ENCODE measurements around the gene KCNE4. TPM values are rescaled to one million over a fixed set of nuclear protein-coding genes. Genes with fewer than 3 reads are reported as not detected.

The KCNE4 gene
- total and polyA plus RNA-seq, 12 donors = 0.97 to 5.7 (median 2.6) TPM

DNA sequence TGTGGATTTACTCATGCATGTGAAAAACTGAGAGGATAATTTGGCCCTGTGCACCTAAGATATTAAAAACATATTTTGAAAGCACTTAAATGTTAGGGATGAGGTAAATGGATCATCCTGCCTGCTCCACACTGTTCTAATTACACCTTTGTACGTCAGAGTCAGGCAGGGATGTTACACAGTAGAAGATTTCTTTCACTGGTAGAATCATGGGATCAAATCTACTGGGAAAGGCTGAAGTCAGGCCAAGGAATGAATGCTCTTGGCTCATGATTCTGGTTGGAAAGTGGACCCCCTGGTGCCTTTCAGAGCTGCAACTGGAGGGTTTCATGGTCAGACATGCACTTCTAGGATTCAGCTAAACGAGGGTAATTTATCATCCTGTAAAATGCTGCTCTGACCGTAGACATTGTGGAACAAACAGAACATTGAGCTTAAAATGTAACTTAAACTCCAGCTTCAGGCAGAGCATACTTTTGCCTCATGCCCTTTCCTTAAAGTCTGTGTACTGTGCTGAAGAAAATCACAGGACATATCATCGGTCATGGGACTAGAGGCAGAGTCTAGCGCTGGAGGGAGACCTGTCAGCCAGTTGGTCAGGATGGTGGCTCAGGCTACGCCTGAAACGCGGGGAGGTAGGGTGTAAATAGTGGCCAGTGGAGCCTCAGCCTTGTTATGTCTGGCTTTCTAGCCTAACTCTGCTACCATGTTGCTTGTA is 4.9 kb downstream of the KCNE4 start:
- TF ChIP-seq, protein P1, sequence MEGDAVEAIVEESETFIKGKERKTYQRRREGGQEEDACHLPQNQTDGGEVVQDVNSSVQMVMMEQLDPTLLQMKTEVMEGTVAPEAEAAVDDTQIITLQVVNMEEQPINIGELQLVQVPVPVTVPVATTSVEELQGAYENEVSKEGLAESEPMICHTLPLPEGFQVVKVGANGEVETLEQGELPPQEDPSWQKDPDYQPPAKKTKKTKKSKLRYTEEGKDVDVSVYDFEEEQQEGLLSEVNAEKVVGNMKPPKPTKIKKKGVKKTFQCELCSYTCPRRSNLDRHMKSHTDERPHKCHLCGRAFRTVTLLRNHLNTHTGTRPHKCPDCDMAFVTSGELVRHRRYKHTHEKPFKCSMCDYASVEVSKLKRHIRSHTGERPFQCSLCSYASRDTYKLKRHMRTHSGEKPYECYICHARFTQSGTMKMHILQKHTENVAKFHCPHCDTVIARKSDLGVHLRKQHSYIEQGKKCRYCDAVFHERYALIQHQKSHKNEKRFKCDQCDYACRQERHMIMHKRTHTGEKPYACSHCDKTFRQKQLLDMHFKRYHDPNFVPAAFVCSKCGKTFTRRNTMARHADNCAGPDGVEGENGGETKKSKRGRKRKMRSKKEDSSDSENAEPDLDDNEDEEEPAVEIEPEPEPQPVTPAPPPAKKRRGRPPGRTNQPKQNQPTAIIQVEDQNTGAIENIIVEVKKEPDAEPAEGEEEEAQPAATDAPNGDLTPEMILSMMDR (IDR thresholded peaks at IDR 0.05) = no peak
- no peak for TF ChIP-seq POLR2A (IDR thresholded peaks at IDR 0.05)
- H3K9me3 ChIP-seq (replicated peaks in 1 of 3) = no peaks in the 10 kb centered on the region
- H3K36me3 ChIP-seq (replicated peaks in 1 of 2) = no peaks in the 10 kb centered on the region
- no peaks in the 10 kb centered on the region for H3K27me3 ChIP-seq
- H3K4me1 ChIP-seq (replicated peaks in 1 of 2) = peaks cover 0 to 4% of the 10 kb centered on the region in 2 donors
- intact Hi-C loops (cut with DNase I) = no loop called here
- H3K4me3 ChIP-seq = no peak overlapping the region
- H3K27ac ChIP-seq = peak overlapping the region in 3 of 5 donors; percentile 37 to 77 (median 75)
- whole genome bisulfite sequencing, 4 donors = 64 to 75% (median 70%) methylated on average over 8 of the region's 8 CpGs
- no peak for DNase-seq

DNA sequence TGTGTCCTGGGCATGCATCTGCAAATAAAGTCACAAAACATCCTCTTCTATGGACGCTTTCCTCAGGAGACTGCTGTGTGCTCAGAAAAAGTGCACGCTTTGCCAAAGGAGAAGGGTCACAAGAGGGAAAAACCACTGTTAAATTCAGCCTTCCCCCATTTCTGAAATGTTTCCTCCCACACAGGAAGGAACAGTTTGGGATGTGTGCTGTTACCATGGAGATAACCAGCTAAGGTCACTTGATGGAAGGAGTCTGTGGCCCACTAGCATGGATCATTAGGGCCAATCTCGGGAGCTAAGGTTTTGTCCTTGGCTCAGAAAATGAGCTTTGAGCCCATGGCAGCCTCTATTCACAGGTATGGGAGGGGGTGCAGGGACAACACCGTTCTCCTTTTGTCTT is 5.6 kb downstream of the KCNE4 start:
- TF ChIP-seq, protein P1 (IDR thresholded peaks at IDR 0.05) = no peak
- TF ChIP-seq POLR2A (IDR thresholded peaks at IDR 0.05) = no peak
- no peak for DNase-seq
- intact Hi-C loops (cut with DNase I) = no loop called here
- Histone ChIP-seq H3K9me3 (replicated peaks in 1 of 3) (no peaks in the 10 kb centered on the region), H3K4me3 (no peak overlapping the region), H3K4me1 (replicated peaks in 1 of 2) (peaks cover 0 to 4% of the 10 kb centered on the region in 2 donors), H3K36me3 (replicated peaks in 1 of 2) (no peaks in the 10 kb centered on the region), H3K27ac (peak overlapping the region in 2 of 5 donors; percentile 75 to 77), H3K27me3 (no peaks in the 10 kb centered on the region)
- 54 to 72% (median 63%) methylated on average over 4 of the region's 4 CpGs for WGBS, 4 donors

DNA sequence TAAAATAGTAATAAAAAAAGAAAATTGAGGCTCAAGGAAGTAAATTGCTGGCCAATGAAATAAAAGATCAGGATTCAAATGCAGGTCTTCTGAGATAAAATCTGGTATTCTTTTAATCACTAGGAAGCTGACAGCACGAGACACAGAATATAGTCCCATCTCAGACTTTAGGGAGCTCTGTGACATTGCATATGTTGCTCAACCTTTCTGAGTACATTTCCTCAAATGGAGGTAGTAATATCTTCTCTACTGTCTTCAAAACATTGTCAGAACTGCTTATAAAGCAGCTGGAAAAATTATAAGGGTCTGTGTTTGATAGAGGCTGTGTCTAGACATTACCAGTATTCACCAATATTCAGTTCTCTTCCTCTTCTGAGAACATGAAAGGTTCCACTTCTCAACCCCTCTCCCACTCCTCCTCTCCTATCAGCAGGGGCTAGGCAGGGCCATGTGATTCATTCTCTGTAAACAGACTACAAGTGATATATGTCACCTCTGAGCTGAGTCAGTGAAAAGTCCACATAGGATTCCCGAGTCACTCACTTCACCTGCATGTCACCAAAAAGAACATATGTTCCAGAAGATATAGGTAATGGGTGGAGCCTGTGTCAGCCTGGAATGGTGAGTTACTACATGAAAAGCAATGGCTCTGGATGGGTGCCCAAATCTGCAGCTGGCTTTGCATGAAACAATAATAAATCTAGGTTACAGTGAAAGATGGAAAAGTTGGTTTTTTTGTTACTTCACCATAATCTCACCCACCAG is 7.1 kb downstream of the KCNE4 start:
- intact Hi-C loops (cut with DNase I) = no loop called here
- 42 to 59% (median 53%) methylated on average over 2 of the region's 2 CpGs for WGBS, 4 donors

More for the DNA sequence above, 7.1 kb downstream of the KCNE4 start:
- Histone ChIP-seq H3K27me3 (no peaks in the 10 kb centered on the region), H3K27ac (no peak overlapping the region), H3K4me3 (no peak overlapping the region), H3K36me3 (replicated peaks in 1 of 2) (no peaks in the 10 kb centered on the region), H3K4me1 (replicated peaks in 1 of 2) (peaks cover 0 to 4% of the 10 kb centered on the region in 2 donors), H3K9me3 (replicated peaks in 1 of 3) (no peaks in the 10 kb centered on the region)
- TF ChIP-seq, protein P1 (IDR thresholded peaks at IDR 0.05) = no peak
- no peak for TF ChIP-seq POLR2A (IDR thresholded peaks at IDR 0.05)
- DNase-seq = peak in 1 of 7 donors; percentile 27
